C4-2B (cell line): Measurements from ENCODE around the gene RNF150.

Experiments used
- H3K27ac ChIP-seq: fragments of 450-650 bp; 2 replicates; pipeline ENCODE4 v1.5.1; 2017
- ZFX ChIP-seq: fragments of 450-650 bp; IDR thresholded peaks from 2 replicates; pipeline ENCODE4 v1.6.1; 2017
- TF ChIP-seq, protein P1 (sequence below): fragments of 450-650 bp; conservative IDR thresholded peaks from 2 replicates; pipeline ENCODE4 v1.5.1; 2017; ENCODE audit warnings: mild to moderate bottlenecking

The RNF150 gene

GRCh38 chr4:141003193-141003592, 130.1 kb downstream of the RNF150 start:
- TF ChIP-seq, protein P1, sequence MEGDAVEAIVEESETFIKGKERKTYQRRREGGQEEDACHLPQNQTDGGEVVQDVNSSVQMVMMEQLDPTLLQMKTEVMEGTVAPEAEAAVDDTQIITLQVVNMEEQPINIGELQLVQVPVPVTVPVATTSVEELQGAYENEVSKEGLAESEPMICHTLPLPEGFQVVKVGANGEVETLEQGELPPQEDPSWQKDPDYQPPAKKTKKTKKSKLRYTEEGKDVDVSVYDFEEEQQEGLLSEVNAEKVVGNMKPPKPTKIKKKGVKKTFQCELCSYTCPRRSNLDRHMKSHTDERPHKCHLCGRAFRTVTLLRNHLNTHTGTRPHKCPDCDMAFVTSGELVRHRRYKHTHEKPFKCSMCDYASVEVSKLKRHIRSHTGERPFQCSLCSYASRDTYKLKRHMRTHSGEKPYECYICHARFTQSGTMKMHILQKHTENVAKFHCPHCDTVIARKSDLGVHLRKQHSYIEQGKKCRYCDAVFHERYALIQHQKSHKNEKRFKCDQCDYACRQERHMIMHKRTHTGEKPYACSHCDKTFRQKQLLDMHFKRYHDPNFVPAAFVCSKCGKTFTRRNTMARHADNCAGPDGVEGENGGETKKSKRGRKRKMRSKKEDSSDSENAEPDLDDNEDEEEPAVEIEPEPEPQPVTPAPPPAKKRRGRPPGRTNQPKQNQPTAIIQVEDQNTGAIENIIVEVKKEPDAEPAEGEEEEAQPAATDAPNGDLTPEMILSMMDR: no peak
- TF ChIP-seq ZFX: no peak

GRCh38 chr4:141002323-141002805, 130.9 kb downstream of the RNF150 start:
- H3K27ac ChIP-seq: no peak overlapping the region

More at GRCh38 chr4:141003193-141003592, 130.1 kb downstream of the RNF150 start:
- H3K27ac ChIP-seq: no peak overlapping the region

DNA sequence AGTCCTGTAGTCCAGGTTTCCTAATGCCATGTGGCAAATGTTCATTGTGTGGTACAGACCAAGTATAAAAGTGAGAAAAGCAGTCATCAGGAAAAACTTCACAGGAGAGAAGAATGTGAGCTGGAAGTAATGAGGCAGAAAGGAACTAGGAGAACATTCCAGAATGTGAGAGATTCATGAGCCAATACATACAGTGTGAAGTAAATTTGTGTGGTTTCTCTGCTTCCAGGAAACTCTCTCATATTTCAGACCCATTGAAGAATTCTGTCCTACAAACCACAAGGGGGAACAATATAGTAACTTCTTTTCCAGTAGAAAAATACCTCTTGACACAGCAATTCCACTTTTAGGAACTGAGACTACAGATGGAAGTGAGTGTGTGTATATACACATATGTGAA, 136.5 kb downstream of the RNF150 start:
- no peak for TF ChIP-seq ZFX
- TF ChIP-seq, protein P1: no peak
- H3K27ac ChIP-seq: no peak overlapping the region

More at GRCh38 chr4:141002323-141002805, 130.9 kb downstream of the RNF150 start:
- no peak for TF ChIP-seq ZFX
- TF ChIP-seq, protein P1: no peak

GRCh38 chr4:140995058-140995457, 138.2 kb downstream of the RNF150 start:
- TF ChIP-seq ZFX: no peak
- TF ChIP-seq, protein P1: no peak
- no peak overlapping the region for H3K27ac ChIP-seq

- no peak for TF ChIP-seq ZFX
- TF ChIP-seq, protein P1: no peak
Observed at GRCh38 chr4:140994015-140994414, 139.3 kb downstream of the RNF150 start.

DNA sequence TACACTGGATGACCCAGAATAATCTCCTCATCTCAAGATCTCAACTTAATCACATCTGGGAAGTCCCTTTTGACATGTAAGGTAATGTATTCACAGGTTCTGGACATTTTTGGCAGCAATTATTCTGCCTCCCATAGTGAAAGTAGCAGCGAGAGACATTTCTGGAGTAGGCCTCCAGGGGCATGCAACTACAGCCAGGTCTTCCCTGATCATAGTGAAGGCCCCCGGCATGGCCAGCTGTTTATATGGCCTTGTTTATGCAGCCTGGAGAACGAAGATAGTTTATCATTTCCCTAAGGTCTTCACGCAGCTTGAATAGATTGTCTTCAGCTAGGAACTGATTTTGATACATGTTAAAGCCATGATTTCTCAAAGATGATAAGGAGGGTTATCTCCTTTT, 139.9 kb downstream of the RNF150 start:
- TF ChIP-seq, protein P1: no peak
- TF ChIP-seq ZFX: no peak
- no peak overlapping the region for H3K27ac ChIP-seq

More at GRCh38 chr4:140994015-140994414, 139.3 kb downstream of the RNF150 start:
- H3K27ac ChIP-seq: no peak overlapping the region

- H3K27ac ChIP-seq: no peak overlapping the region
- TF ChIP-seq, protein P1: no peak
- no peak for TF ChIP-seq ZFX
Observed at GRCh38 chr4:140989944-140990343, 143.3 kb downstream of the RNF150 start.
